Stimulated activated CD4-positive, alpha-beta T cell treated with anti-CD3 and anti-CD28 coated beads, Interleukin-4, amount 100 ng/mL, for 24 hours (primary cell): ENCODE measurements around the gene FGD4.

ENCODE experiments used
- DNase-seq: peaks from one replicate; pipeline ENCODE4 v3.0.0-alpha.2; 2020

FGD4 gene

GRCh38 chr12:32574585-32574984 lies 175.2 kb downstream of the FGD4 start:
- DNase-seq = no peak

DNA sequence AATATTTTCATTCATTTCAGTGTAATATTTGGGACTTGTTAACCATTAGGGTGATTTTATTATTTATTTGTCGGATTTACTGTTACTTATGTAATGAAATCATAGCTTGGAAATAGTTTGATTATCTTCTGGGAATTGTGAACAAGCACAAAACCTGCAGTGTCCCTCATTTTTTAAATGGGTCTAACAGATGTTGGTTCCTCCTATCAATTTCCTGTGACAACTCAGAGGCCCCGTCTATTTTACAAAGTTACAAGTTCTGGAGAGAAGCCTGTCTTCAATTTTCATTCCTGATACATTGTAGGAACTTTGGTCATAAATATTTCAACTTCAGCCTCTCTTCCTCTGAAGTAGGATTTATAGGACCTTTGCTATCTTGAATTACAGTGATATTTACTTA lies 178.0 kb downstream of the FGD4 start:
- DNase-seq = no peak

- no peak for DNase-seq
These were observed 184.2 kb downstream of the FGD4 start for GRCh38 chr12:32583534-32583933.

DNA sequence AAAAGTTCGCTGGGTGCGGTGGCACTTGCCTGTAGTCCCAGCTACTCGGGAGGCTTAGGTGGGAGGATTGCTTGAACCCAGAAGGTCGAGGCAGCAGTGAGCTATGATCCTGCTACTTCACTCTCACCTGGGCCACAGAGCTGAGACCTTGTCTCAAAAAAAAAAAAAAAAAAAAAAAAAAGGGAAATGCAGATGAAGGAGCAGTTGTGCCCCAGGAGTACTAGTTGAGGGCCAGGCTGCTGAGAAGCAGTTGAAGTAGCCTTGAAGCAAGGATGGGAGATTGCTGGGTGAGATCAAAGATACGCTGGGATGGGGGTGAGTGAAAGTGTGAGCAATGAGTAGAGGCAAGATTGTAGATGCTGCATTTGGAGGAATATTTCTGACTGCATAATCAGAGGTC lies 186.3 kb downstream of the FGD4 start:
- DNase-seq = no peak

DNA sequence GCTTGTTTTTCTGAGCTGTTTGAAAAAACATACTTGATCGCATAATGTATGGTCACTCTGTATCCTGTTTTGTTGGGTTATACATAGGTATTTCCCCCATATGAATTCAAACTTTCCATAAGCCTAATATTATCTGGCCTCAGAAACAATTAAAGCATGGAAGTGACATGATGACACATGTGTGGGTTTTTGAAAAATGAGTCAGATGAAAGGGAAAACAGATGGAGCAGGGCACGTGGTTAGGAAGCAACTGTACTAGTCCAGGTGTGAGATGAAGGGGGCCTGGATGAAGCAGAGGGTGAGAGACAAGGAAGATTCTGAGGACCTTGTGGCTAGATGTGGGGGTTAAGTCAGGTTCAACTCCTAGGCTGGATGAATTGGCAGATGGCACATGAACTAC lies 187.0 kb downstream of the FGD4 start:
- no peak for DNase-seq

- DNase-seq = no peak
These were observed 188.5 kb downstream of the FGD4 start for GRCh38 chr12:32587581-32588495.

GRCh38 chr12:32588604-32589003 lies 189.2 kb downstream of the FGD4 start:
- DNase-seq = no peak

- DNase-seq = no peak
These were observed 190.0 kb downstream of the FGD4 start for GRCh38 chr12:32589165-32589865.

GRCh38 chr12:32595251-32595650 lies 195.9 kb downstream of the FGD4 start:
- no peak for DNase-seq

- DNase-seq = no peak
These were observed 196.7 kb downstream of the FGD4 start for GRCh38 chr12:32596030-32596429.

DNA sequence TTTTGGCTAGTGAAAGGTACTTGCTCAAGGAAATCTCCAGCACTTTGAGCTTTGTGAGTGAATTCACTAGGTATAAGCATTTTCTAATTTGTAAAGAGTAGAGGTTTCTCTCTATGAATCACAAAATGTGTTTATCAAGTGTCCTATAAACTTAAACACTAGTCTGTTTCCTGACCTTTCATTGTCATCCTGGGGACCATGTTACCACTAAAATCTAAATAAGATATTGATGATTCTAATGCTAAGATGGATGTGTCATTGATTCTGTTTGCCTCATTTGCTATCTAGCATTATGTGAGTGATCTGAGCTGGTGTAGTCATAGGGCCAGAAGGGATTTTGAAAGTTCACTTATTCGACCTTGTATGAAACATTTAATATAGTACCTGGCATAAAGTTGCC lies 199.3 kb downstream of the FGD4 start:
- DNase-seq = no peak

- no peak for DNase-seq
These were observed 201.3 kb downstream of the FGD4 start for GRCh38 chr12:32600681-32601080.

GRCh38 chr12:32603071-32603470 lies 203.7 kb downstream of the FGD4 start:
- DNase-seq = no peak

DNA sequence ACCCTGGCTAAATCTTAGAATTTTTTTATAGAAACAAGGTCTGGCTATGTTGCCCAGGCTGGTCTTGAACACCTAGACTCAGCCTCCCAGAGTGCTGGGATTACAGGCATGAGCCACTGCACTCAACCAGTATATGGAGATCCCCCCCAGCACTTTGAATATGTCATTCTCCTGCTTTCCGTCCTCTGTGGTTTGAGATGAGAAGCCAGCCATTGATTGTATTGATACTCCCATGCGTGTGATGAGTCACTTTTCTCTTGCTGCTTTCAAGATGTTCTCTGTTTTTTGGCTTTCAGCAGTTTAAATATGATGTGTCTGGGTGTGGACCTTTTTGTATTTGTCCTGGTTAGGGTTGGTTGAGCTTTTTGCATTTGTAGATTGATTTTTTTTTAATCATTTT lies 204.5 kb downstream of the FGD4 start:
- DNase-seq = peak; percentile 6

DNA sequence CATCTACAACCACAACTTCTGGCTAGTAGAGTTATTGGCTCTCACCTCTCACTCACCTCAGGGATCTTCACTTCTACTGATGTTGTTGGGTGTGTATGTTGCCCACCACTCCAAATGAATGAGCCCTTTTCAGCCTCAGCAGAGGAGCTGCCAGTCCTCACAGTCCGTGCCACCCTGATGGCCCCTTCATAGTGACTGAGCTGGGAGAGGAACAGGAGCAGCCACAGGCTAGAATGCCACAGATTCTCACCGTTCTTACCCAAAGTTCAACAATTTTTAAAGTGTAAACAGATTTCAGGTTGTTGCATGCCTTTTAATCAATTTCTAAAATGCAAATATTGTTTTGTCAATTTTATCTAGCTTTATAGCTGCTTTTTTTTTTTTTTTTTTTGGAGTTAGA lies 205.2 kb downstream of the FGD4 start:
- DNase-seq = no peak

GRCh38 chr12:32605326-32606095 lies 206.2 kb downstream of the FGD4 start:
- no peak for DNase-seq

GRCh38 chr12:32606443-32606842 lies 207.1 kb downstream of the FGD4 start:
- DNase-seq = no peak

DNA sequence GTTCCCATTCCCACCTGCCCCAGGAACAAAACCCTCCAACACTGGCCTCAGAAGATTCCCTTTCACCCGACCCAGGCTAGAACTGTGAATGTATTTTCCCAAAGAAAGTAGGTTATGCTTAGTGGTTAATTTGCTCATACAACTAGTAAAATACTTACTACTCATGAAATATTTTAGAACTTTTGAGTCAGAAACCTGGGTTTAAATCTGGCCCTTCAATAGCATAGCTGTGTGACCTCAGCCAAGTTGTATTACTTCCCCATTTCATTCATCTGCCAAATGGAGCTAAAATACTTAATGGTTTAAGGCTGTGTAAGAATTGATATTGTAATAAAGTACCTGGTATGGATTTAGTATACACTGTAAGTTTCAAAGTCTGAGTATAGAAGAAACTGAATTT lies 210.6 kb downstream of the FGD4 start:
- DNase-seq = no peak

DNA sequence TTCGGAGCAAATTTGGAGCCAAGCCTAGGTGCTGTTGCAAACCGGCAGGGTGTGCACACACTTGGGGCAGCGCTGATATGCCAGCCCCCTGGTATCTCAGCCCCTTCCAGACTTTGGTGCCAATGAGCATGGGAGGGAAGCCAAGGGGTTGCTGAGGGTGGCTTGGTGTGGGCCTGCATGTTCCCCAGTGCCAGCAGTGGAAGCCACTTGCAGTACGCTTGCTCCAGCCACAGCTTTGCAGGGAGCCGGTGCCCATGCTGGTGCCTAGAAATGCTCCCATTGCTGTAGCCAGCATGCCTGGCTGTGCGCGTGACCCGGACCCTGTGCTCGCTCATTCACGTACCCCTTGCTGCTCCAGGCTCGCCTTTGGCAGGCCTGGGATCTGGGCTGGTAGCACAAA lies 212.6 kb downstream of the FGD4 start:
- DNase-seq = no peak

GRCh38 chr12:32612658-32613614 lies 213.6 kb downstream of the FGD4 start:
- no peak for DNase-seq

DNA sequence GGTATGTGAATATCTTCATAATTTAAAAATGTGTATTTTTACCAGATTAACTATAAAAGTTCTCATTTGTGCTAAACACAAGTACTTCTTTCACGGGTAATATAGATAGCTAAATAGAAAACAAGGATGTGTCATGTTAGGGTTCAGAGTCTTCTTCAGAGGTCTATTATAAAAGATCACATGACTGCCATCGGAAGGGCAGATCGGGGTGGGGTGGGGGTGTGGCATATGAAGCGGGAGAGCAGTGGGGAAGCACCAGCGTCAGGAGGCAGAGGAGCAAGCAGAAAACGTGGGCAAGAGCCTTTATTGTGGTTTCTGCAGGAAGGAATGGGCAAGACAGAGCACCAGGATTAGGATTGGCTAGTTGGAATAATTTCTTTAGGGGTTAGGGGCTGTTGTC lies 216.1 kb downstream of the FGD4 start:
- no peak for DNase-seq

GRCh38 chr12:32617534-32617933 lies 218.2 kb downstream of the FGD4 start:
- DNase-seq = no peak
